ENCODE data around the gene TNNI2. TPM values are rescaled to one million over a fixed set of nuclear protein-coding genes. Genes with fewer than 3 reads are reported as not detected.

TNNI2 gene
- total RNA-seq, 1 experiment from 2014 or later: 0.55 TPM

DNA sequence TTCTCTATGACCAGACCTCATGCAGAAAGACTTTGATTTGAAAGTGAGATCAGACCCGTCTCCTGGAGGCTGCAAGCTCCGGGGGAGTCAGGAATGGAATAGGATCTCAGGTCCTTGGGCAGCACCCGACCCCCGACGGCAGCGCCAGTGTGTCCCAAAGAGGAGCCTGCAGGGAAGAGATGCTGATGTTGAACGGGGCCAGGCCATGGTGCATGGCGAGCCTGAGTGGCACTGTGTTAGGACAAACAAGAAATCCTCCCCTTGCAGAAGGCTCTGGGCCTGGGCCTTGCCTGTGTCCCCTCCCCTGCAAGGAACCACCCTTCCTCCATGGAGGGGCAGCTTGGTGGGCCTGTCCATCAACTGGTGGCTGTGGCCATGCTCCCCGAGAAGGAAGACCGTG, 24.1 kb upstream of the TNNI2 start:
- no TSS peak for BruUV-seq (replicated peaks)
- Histone ChIP-seq H3F3A (ENCODE audit: low read length, unreplicated experiment) (no peaks in the 10 kb centered on the region), H3K4me2 (ENCODE audit: low read length) (no peak overlapping the region), H2AFZ (ENCODE audit: low read length) (no peak overlapping the region), H3K9me3 (ENCODE audit: low read length) (no peaks in the 10 kb centered on the region), H3K4me3 (ENCODE audit: low read length) (no peak overlapping the region), H3K36me3 (ENCODE audit: low read depth, low read length) (no peaks in the 10 kb centered on the region), H4K20me1 (ENCODE audit: low read length) (no peaks in the 10 kb centered on the region), H3K79me2 (ENCODE audit: low read length) (no peaks in the 10 kb centered on the region), H3K4me1 (ENCODE audit: insufficient read depth, low read length) (no peaks in the 10 kb centered on the region), H3K9ac (ENCODE audit: low read length) (no peak overlapping the region), H3K27me3 (ENCODE audit: low read length) (no peaks in the 10 kb centered on the region), H3K9me2 (replicated peaks; ENCODE audit: low read length) (no peaks in the 10 kb centered on the region), H3K27ac (ENCODE audit: low read length) (no peak overlapping the region)
- POLR2A ChIA-PET (ENCODE audit: unreplicated experiment): no interaction called here
- CTCF ChIA-PET: no interaction called here
- ATAC-seq (no peak), DNase-seq (no peak)
- TF ChIP-seq EZH2 (IDR thresholded peaks at IDR 0.05; ENCODE audit: low read length, unreplicated experiment) (no peak), EZH2phosphoT487 (IDR thresholded peaks at IDR 0.05; ENCODE audit: borderline replicate concordance, low read length) (no peak)
- intact Hi-C loops (cut with micrococcal nuclease): no loop called here

GRCh38 chr11:1815311-1815710, 23.5 kb upstream of the TNNI2 start:
- ATAC-seq: no peak
- H2AFZ ChIP-seq (ENCODE audit: low read length): no peak overlapping the region
- CTCF ChIA-PET: no interaction called here
- H3K9me2 ChIP-seq (replicated peaks; ENCODE audit: low read length): no peaks in the 10 kb centered on the region
- intact Hi-C loops (cut with micrococcal nuclease): no loop called here
- no peak for DNase-seq
- no peaks in the 10 kb centered on the region for H4K20me1 ChIP-seq (ENCODE audit: low read length)
- H3K79me2 ChIP-seq (ENCODE audit: low read length): no peaks in the 10 kb centered on the region
- no TSS peak for BruUV-seq (replicated peaks)
- H3K9me3 ChIP-seq (ENCODE audit: low read length): no peaks in the 10 kb centered on the region
- H3K27me3 ChIP-seq (ENCODE audit: low read length): no peaks in the 10 kb centered on the region
- H3K27ac ChIP-seq (ENCODE audit: low read length): no peak overlapping the region
- TF ChIP-seq EZH2phosphoT487 (IDR thresholded peaks at IDR 0.05; ENCODE audit: borderline replicate concordance, low read length) (no peak), EZH2 (IDR thresholded peaks at IDR 0.05; ENCODE audit: low read length, unreplicated experiment) (no peak), CTCF (conservative IDR thresholded peaks at IDR 0.05; ENCODE audit: low read depth, low read length) (no peak)
- POLR2A ChIA-PET (ENCODE audit: unreplicated experiment): no interaction called here
- no peaks in the 10 kb centered on the region for H3F3A ChIP-seq (ENCODE audit: low read length, unreplicated experiment)
- H3K4me3 ChIP-seq (ENCODE audit: low read length): no peak overlapping the region
- H3K9ac ChIP-seq (ENCODE audit: low read length): no peak overlapping the region
- no peaks in the 10 kb centered on the region for H3K4me1 ChIP-seq (ENCODE audit: insufficient read depth, low read length)
- H3K4me2 ChIP-seq (ENCODE audit: low read length): no peak overlapping the region
- no peaks in the 10 kb centered on the region for H3K36me3 ChIP-seq (ENCODE audit: low read depth, low read length)

GRCh38 chr11:1815751-1816150, 23.0 kb upstream of the TNNI2 start:
- ATAC-seq: no peak
- POLR2A ChIA-PET (ENCODE audit: unreplicated experiment): no interaction called here

DNA sequence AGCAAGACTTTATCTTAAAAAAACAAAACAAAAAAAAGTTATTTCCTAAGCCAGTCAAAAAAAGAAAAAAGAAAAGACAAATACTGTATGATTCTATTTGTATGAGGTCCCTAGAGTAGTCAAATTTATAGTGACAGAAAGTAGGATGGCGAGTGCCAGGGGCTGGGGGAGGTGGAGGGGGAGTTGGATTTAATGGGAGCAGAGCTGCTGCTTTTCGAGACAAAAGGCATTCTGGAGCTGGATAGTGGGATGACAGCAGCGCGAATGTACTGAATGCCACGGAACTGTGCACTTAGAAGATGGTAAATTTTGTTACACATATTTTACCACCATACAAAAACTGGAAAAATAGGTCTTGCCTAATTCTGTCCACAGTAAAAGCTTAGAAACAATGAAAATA, 21.8 kb upstream of the TNNI2 start:
- H3K27ac ChIP-seq (ENCODE audit: low read length): no peak overlapping the region
- no peaks in the 10 kb centered on the region for H3K79me2 ChIP-seq (ENCODE audit: low read length)
- no peaks in the 10 kb centered on the region for H3F3A ChIP-seq (ENCODE audit: low read length, unreplicated experiment)
- ChIA-PET CTCF (no interaction called here), POLR2A (ENCODE audit: unreplicated experiment) (no interaction called here)
- intact Hi-C loops (cut with micrococcal nuclease): no loop called here
- no peak for TF ChIP-seq CTCF (conservative IDR thresholded peaks at IDR 0.05; ENCODE audit: low read depth, low read length)
- no peaks in the 10 kb centered on the region for H3K36me3 ChIP-seq (ENCODE audit: low read depth, low read length)
- H3K9me2 ChIP-seq (replicated peaks; ENCODE audit: low read length): no peaks in the 10 kb centered on the region
- BruUV-seq (replicated peaks): no TSS peak
- no peak overlapping the region for H3K9ac ChIP-seq (ENCODE audit: low read length)
- no peak overlapping the region for H2AFZ ChIP-seq (ENCODE audit: low read length)
- no peaks in the 10 kb centered on the region for H3K9me3 ChIP-seq (ENCODE audit: low read length)
- H3K4me1 ChIP-seq (ENCODE audit: insufficient read depth, low read length): no peaks in the 10 kb centered on the region
- H3K4me3 ChIP-seq (ENCODE audit: low read length): no peak overlapping the region
- no peak overlapping the region for H3K4me2 ChIP-seq (ENCODE audit: low read length)
- H4K20me1 ChIP-seq (ENCODE audit: low read length): no peaks in the 10 kb centered on the region
- H3K27me3 ChIP-seq (ENCODE audit: low read length): no peaks in the 10 kb centered on the region
- DNase-seq (no peak), ATAC-seq (no peak)

More at GRCh38 chr11:1815751-1816150, 23.0 kb upstream of the TNNI2 start:
- no peak overlapping the region for H2AFZ ChIP-seq (ENCODE audit: low read length)
- no TSS peak for BruUV-seq (replicated peaks)
- H3K4me1 ChIP-seq (ENCODE audit: insufficient read depth, low read length): no peaks in the 10 kb centered on the region
- H3K9me3 ChIP-seq (ENCODE audit: low read length): no peaks in the 10 kb centered on the region
- no peak overlapping the region for H3K27ac ChIP-seq (ENCODE audit: low read length)
- no peak overlapping the region for H3K9ac ChIP-seq (ENCODE audit: low read length)
- TF ChIP-seq EZH2 (IDR thresholded peaks at IDR 0.05; ENCODE audit: low read length, unreplicated experiment) (no peak), EZH2phosphoT487 (IDR thresholded peaks at IDR 0.05; ENCODE audit: borderline replicate concordance, low read length) (no peak)
- intact Hi-C loops (cut with micrococcal nuclease): no loop called here
- H3K36me3 ChIP-seq (ENCODE audit: low read depth, low read length): no peaks in the 10 kb centered on the region
- H3K79me2 ChIP-seq (ENCODE audit: low read length): no peaks in the 10 kb centered on the region
- H4K20me1 ChIP-seq (ENCODE audit: low read length): no peaks in the 10 kb centered on the region
- H3F3A ChIP-seq (ENCODE audit: low read length, unreplicated experiment): no peaks in the 10 kb centered on the region
- no peak for DNase-seq
- no peak overlapping the region for H3K4me3 ChIP-seq (ENCODE audit: low read length)
- no peaks in the 10 kb centered on the region for H3K27me3 ChIP-seq (ENCODE audit: low read length)
- H3K4me2 ChIP-seq (ENCODE audit: low read length): no peak overlapping the region
- CTCF ChIA-PET: no interaction called here
- no peaks in the 10 kb centered on the region for H3K9me2 ChIP-seq (replicated peaks; ENCODE audit: low read length)

Data from PC-3 (cell line).